Inflammatory macrophage treated with lipopolysaccharide for 4 hours (primary cell): ENCODE measurements around the gene RAB34.
"Not testable (repeated sequence)": the region's sequence is repeated elsewhere in the genome, so short reads cannot be mapped to it uniquely, and the experiment has no call there.

Source experiments
- DNase-seq: peaks from one replicate; pipeline ENCODE4 v3.0.0-alpha.2; 2020

RAB34 gene

GRCh38 chr17:28745786-28746411 lies 28.2 kb upstream of the RAB34 start:
- no peak for DNase-seq

- peak; percentile 16 for DNase-seq
These were observed 27.5 kb upstream of the RAB34 start for GRCh38 chr17:28744972-28745785.

DNA sequence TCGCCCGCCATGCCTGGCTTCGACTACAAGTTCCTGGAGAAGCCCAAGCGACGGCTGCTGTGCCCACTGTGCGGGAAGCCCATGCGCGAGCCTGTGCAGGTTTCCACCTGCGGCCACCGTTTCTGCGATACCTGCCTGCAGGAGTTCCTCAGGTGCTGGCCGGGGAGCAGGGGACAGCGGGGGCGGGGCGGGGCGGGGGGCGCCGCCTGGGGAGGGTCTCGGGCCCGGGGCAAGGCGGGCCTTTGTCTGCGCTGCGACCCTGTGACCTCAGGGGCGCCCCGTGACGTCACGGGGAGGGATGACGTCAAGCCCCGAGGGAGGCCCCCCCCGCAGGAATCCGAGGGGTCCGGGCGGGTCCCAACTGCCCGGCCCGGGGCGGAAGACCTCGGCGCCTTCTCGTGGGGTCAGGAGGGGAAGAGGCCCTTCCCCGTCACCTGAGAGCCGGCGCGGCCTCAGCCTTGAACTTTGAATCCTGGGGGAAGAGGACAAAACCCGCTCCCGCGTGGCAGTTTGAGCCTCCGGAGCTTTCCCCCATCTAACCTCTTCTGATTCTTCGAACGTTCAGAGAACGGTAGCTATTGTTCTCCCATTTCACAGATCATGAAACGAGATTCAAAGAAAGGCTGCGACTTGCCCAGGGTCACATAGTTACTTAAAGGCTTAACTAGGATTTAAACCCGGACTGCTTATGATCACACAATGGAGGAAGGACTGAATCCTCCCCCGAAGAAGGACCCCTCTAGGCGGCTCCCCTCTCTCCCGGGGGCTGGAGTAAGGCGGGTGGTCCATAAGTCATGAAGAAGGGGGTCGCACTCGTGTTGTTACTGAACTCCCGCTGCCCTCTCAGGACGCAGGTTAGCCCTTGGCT lies 26.7 kb upstream of the RAB34 start:
- peak; percentile 22 for DNase-seq

DNA sequence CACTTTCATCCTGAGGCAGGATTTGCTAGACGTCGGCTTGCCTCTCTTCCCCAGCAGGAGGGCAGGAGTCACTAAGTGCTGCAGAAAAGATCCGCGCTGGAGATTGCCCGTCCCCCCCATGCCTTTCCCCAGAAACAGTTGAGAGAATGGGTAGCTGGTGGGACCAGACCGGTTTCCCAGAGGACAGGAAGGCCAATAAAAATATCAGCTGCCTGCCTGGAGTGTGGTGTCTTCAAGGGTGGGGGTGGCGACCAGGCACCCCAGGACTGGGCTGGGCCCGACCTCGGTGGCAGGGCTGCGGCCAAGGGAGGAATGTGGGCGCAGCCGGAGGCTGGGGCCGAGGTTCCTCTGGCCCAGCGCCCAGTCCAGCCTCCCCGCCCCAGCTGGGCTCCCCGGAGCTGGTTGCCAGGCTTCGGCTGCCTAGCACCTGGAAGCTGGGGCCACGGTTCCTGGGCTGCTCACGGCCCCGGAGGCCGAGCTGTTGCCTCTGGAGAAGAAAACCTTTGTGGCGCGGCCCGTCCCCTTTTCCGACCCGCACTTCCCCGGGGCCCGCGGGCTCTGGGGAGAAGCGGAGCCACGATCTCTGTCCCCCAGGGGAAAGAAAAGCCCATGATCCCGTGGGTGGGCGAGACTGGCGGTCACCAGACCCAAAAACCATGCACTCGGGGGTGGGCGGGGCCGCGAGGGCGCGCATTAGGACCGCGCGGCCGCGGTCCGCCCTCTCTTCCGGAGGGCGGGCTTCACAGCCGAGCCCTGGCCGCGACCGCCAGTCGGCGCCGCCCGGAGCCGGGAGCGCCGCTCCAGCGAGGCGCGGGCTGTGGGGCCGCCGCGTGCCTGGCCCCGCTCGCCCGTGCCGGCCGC lies 25.8 kb upstream of the RAB34 start, which contains the start of gene TRAF4:
TSS of gene TRAF4 (plus strand) at position 769 of the 861 bp plus-strand sequence. CDS start 102 bp downstream, outside the sequence.
- DNase-seq, result peak; percentile 85

DNA sequence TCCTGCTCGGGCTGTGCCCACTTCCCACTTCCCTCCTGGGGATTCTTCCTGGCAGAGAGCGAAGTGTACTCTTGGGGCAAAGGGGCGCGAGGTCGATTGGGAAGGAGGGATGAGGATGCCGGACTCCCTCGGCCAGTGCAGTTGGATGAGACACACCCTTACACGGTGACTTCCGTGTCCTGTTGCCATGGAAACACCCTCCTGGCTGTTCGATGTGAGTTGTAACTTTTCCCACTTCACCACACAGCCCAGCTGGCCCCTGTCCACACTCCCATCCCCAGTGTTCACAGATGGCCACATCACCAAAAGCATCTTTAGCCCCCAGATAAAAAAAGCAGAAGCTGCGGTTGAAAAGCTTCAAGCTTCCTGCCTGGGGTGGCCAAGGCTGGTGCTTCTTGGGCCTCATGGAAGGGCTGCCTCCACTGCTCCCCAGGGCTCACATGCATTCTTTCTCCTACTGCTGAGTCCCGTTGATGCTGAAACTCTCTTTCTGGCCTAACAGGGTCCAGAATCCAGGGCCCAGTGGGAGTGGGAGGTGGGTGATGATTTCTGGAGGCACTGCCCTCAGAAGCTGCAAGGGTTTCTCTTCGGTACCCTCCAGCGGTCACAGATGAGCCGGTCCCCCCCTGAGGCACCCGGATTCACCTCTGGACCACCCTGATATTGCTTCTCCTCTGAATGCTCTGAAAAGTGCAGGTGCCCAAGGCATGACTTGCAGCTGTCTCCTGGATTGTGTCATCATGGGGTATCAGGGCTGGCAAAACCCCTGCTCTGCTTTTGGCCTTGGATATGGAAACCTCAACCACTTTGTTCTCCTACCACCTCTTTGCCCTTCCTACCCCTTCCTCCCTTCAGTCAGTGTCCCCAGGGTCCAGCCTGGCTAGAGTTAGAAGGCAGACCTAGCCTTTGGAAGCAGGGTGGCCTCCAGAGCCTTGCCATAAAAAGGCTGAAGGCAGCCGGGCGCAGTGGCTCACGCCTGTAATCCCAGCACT lies 24.0 kb upstream of the RAB34 start:
- DNase-seq, result peak; percentile 66

DNA sequence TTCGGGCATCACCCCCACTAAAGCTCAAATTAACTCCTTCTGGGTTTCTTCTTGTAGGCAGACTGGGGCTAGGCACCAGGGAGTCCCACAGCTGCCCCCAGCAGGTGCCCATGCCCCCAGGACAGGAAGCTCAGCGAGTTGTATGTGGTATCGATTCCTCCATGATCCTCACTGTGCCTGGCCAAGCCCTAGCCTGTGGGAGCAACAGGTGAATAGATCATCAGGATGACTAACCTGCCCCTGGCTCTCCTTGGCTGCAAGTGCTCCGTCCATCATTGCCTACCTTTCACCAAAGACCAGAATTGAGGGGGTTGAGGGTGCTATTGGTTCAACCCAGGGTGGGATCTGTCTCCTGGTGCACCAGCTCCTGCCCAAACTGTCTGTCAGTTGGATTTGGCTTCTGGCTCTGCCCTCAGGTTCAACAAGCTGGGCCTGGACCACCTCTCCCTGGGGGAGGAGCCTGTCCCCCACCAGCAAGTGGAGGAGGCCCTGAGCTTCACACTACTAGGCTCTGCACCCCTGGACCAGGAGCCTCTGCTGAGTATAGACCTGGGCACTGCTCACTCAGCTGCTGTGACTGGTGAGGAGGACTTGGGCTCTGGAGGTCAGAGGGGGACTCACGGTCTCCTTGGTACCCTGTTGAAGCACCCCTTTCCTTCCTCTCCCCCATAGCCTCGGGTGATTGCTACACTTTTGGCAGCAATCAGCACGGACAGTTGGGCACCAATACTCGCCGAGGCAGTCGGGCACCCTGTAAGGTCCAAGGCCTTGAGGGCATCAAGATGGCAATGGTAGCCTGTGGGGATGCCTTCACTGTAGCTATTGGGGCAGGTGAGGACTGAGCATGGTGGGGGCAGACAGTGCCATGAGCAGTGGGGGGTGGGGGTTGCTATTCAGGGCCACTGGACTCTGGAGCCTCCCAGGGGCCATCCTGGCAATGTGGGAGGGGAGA lies 23.0 kb upstream of the RAB34 start:
- no peak for DNase-seq

DNA sequence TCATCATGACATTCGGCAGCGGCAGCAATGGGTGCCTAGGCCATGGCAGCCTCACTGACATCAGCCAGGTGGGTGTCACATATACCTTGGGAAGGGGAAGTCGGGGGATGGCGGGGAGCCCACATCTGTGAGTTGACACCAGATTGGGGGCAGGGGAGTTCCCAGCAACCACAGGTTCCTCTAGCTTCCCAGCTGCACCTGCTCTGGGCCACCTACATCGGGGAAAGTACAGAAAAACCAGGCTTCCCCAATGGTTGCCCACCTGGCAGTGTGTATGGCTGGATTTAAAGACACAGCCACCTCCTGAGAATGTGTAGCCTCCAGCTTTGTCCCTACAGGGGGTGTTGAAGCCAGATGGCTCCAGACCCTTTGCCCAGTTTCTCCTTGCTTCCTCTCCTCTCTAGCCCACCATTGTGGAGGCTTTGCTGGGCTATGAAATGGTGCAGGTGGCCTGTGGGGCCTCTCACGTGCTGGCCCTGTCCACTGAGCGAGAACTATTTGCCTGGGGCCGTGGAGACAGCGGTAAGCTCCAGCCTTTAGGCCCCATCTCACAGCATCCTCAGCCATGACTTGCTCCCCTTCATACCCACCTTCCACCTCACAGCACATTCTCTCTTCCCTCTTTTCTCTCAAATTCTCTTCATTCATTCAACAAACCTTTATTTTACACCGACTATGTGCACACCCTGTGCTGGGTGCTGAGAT lies 21.2 kb upstream of the RAB34 start:
- no peak for DNase-seq

GRCh38 chr17:28737770-28738679 lies 20.4 kb upstream of the RAB34 start:
- DNase-seq, result no peak

GRCh38 chr17:28737316-28737715 lies 19.6 kb upstream of the RAB34 start:
- DNase-seq, result no peak

- not testable (repeated sequence) for DNase-seq
These were observed 18.5 kb upstream of the RAB34 start for GRCh38 chr17:28735913-28736769.

DNA sequence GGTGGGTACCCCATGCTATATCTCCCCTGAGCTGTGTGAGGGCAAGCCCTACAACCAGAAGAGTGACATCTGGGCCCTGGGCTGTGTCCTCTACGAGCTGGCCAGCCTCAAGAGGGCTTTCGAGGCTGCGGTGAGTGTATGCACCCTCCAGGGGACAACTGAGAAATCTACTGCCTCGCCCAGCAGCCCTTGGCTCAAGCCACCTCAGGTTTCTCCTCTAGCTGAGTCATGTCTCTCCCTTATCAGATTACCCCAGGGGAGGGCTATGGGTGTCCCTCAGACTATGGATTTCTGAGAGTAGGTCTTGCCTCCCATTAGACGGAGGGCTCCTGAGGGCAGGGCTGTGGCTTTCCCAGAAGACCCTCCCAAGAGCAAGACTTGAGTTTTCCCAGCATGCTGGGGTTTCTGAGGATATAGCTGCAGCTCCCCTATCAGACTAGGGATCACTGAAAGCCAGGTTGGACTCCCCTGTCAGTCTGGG lies 17.6 kb upstream of the RAB34 start:
- DNase-seq, result no peak

- no peak for DNase-seq
These were observed 17.1 kb upstream of the RAB34 start for GRCh38 chr17:28734712-28735241.

GRCh38 chr17:28733346-28733745 lies 15.7 kb upstream of the RAB34 start:
- DNase-seq, result no peak

GRCh38 chr17:28729950-28730330 lies 12.3 kb upstream of the RAB34 start:
- DNase-seq, result no peak

DNA sequence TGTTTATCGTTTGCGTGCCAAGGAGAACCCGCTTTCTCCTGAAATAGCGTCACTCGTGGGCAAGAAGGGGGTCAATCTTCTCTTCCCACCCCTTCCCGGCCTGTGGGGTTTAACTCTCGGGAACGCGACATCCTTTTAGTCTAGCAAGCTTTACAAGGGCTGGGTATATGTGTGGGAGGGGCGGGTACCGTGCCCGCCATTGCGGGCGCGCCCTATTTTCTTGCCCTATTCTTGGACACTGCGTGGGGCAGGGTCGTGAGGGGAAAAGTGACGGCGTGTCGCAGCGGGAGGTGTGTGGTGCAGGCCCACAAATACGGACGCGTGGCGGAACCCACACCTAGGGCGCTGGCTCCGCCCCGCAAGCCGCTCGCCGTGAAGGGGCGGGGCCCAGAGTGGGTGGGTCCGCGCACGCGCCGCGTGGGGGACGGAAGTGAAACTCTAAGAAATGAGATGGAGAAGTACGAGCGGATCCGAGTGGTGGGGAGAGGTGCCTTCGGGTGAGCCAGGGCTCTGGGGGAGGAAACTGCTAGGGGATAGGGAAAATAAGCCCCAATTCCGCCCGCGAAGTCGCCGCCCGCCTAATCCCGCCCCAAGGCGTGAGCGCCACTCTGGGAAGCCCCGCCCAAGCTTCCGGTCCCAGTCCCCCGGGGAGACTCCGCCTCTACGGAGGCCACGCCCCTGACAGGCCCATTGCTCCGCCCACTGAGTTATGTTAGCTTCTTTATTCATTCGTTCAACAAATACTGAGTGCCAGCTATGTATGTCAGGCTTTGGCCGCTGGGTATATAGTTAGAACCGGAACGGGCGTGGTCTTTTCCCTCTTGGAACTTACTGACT lies 10.9 kb upstream of the RAB34 start, which contains the start of gene NEK8:
TSS of gene NEK8 (plus strand) at position 425 of the 837 bp plus-strand sequence. CDS start at position 451, 26 bp downstream.
- DNase-seq, result peak; percentile 97
